Measurements from ENCODE around the gene KLHL5.

The KLHL5 gene

GRCh38 chr4:39102297-39102696, 40.3 kb downstream of the KLHL5 start:
- in situ Hi-C loops (cut with MboI; ENCODE audit: low sequenced_read_pairs): no loop called here

- in situ Hi-C loops (cut with MboI; ENCODE audit: low sequenced_read_pairs): no loop called here
Measured at GRCh38 chr4:39103291-39103690, 41.3 kb downstream of the KLHL5 start.

GRCh38 chr4:39104255-39104654, 42.2 kb downstream of the KLHL5 start:
- in situ Hi-C loops (cut with MboI; ENCODE audit: low sequenced_read_pairs): no loop called here

- in situ Hi-C loops (cut with MboI; ENCODE audit: low sequenced_read_pairs): no loop called here
Measured at GRCh38 chr4:39106011-39106410, 44.0 kb downstream of the KLHL5 start.

GRCh38 chr4:39114436-39114835, 52.4 kb downstream of the KLHL5 start:
- in situ Hi-C loops (cut with MboI; ENCODE audit: low sequenced_read_pairs): no loop called here

- in situ Hi-C loops (cut with MboI; ENCODE audit: low sequenced_read_pairs): no loop called here
Measured at GRCh38 chr4:39118034-39118658, 56.1 kb downstream of the KLHL5 start.

GRCh38 chr4:39120418-39120817, 58.4 kb downstream of the KLHL5 start:
- in situ Hi-C loops (cut with MboI; ENCODE audit: low sequenced_read_pairs): no loop called here

GRCh38 chr4:39124885-39125599, 63.0 kb downstream of the KLHL5 start:
- in situ Hi-C loops (cut with MboI; ENCODE audit: low sequenced_read_pairs): no loop called here

GRCh38 chr4:39125600-39125985, 63.6 kb downstream of the KLHL5 start:
- in situ Hi-C loops (cut with MboI; ENCODE audit: low sequenced_read_pairs): no loop called here

GRCh38 chr4:39126256-39127095, 64.4 kb downstream of the KLHL5 start:
- in situ Hi-C loops (cut with MboI; ENCODE audit: low sequenced_read_pairs): no loop called here

GRCh38 chr4:39133623-39134022, 71.6 kb downstream of the KLHL5 start:
- in situ Hi-C loops (cut with MboI; ENCODE audit: low sequenced_read_pairs): loop anchor here (10.0 kb wide), 1 partner anchor 229 kb away; no protein-coding TSS in a partner anchor

GRCh38 chr4:39134683-39135306, 72.8 kb downstream of the KLHL5 start:
- in situ Hi-C loops (cut with MboI; ENCODE audit: low sequenced_read_pairs): loop anchor here (10.0 kb wide), 1 partner anchor 230 kb away; no protein-coding TSS in a partner anchor

- in situ Hi-C loops (cut with MboI; ENCODE audit: low sequenced_read_pairs): loop anchor here (10.0 kb wide), 1 partner anchor 233 kb away; no protein-coding TSS in a partner anchor
Measured at GRCh38 chr4:39138227-39138626, 76.2 kb downstream of the KLHL5 start.

- in situ Hi-C loops (cut with MboI; ENCODE audit: low sequenced_read_pairs): no loop called here
Measured at GRCh38 chr4:39146211-39146610, 84.2 kb downstream of the KLHL5 start.

GRCh38 chr4:39154009-39154408, 92.0 kb downstream of the KLHL5 start:
- in situ Hi-C loops (cut with MboI; ENCODE audit: low sequenced_read_pairs): no loop called here

GRCh38 chr4:39157520-39157919, 95.5 kb downstream of the KLHL5 start:
- in situ Hi-C loops (cut with MboI; ENCODE audit: low sequenced_read_pairs): no loop called here

GRCh38 chr4:39166177-39166576, 104.1 kb downstream of the KLHL5 start:
- in situ Hi-C loops (cut with MboI; ENCODE audit: low sequenced_read_pairs): no loop called here

GRCh38 chr4:39166669-39167068, 104.6 kb downstream of the KLHL5 start:
- in situ Hi-C loops (cut with MboI; ENCODE audit: low sequenced_read_pairs): no loop called here

GRCh38 chr4:39169426-39169825, 107.4 kb downstream of the KLHL5 start:
- in situ Hi-C loops (cut with MboI; ENCODE audit: low sequenced_read_pairs): no loop called here

GRCh38 chr4:39170301-39170700, 108.3 kb downstream of the KLHL5 start:
- in situ Hi-C loops (cut with MboI; ENCODE audit: low sequenced_read_pairs): no loop called here

Data from HL-60/S4 treated with phorbol 12-myristate 13-acetate at 8.2 ng/mL for 4 days and 3 days (cell line).